ENCODE results near the gene FADD.

Gene FADD

GRCh38 chr11:70240337-70240736, 37.2 kb downstream of the FADD start:
- TF ChIP-seq CREB5 (CRISPR knock-in tag; IDR thresholded peaks at IDR 0.05; ENCODE audit: low read depth) = no peak
- no peak for TF ChIP-seq ZNF8 (CRISPR knock-in tag; IDR thresholded peaks at IDR 0.05)
- TF ChIP-seq ZNF565 (CRISPR knock-in tag; conservative IDR thresholded peaks at IDR 0.05; ENCODE audit: low read depth) = no peak
- no peak for TF ChIP-seq ZC3H10 (CRISPR knock-in tag; IDR thresholded peaks at IDR 0.05)
- no peak for TF ChIP-seq CSRNP3 (CRISPR knock-in tag; IDR thresholded peaks at IDR 0.05)
- TF ChIP-seq SNAI2 (CRISPR knock-in tag; IDR thresholded peaks at IDR 0.05) = no peak
- no peak for TF ChIP-seq ZFP3 (CRISPR knock-in tag; IDR thresholded peaks at IDR 0.05)
- no peak for TF ChIP-seq GLIS3 (CRISPR knock-in tag; IDR thresholded peaks at IDR 0.05)
- TF ChIP-seq BACH2 (CRISPR knock-in tag; IDR thresholded peaks at IDR 0.05; ENCODE audit: borderline replicate concordance) = no peak
- no peak for TF ChIP-seq TOX (CRISPR knock-in tag; IDR thresholded peaks at IDR 0.05; ENCODE audit: borderline replicate concordance)
- TF ChIP-seq ESRRG (CRISPR knock-in tag; IDR thresholded peaks at IDR 0.05) = no peak
- no peak for TF ChIP-seq PATZ1 (CRISPR knock-in tag; IDR thresholded peaks at IDR 0.05; ENCODE audit: borderline replicate concordance)
- no peak for TF ChIP-seq ZNF70 (CRISPR knock-in tag; IDR thresholded peaks at IDR 0.05)
- TF ChIP-seq ARNTL (CRISPR knock-in tag; IDR thresholded peaks at IDR 0.05; ENCODE audit: borderline replicate concordance, low read depth) = no peak
- no peak for TF ChIP-seq TSHZ2 (CRISPR knock-in tag; IDR thresholded peaks at IDR 0.05)
- no peak for TF ChIP-seq POU6F1 (CRISPR knock-in tag; IDR thresholded peaks at IDR 0.05; ENCODE audit: borderline replicate concordance, low read depth)
- no peak for TF ChIP-seq TCF4 (CRISPR knock-in tag; IDR thresholded peaks at IDR 0.05; ENCODE audit: borderline replicate concordance)
- TF ChIP-seq PPARA (CRISPR knock-in tag; IDR thresholded peaks at IDR 0.05; ENCODE audit: borderline replicate concordance) = no peak
- no peak for TF ChIP-seq CSDC2 (CRISPR knock-in tag; IDR thresholded peaks at IDR 0.05)
- no peak; the same call in 2 of the 3 replicates for ATAC-seq

- no peak for ATAC-seq
- no peak for TF ChIP-seq TOX (CRISPR knock-in tag; IDR thresholded peaks at IDR 0.05; ENCODE audit: borderline replicate concordance)
- no peak for TF ChIP-seq ZFP30 (CRISPR knock-in tag; IDR thresholded peaks at IDR 0.05)
- TF ChIP-seq RARB (CRISPR knock-in tag; IDR thresholded peaks at IDR 0.05) = no peak
- TF ChIP-seq ZNF565 (CRISPR knock-in tag; conservative IDR thresholded peaks at IDR 0.05; ENCODE audit: low read depth) = no peak
- no peak for TF ChIP-seq PATZ1 (CRISPR knock-in tag; IDR thresholded peaks at IDR 0.05; ENCODE audit: borderline replicate concordance)
- TF ChIP-seq ISL1 (CRISPR knock-in tag; IDR thresholded peaks at IDR 0.05) = no peak
- no peak for TF ChIP-seq PPARA (CRISPR knock-in tag; IDR thresholded peaks at IDR 0.05; ENCODE audit: borderline replicate concordance)
- no peak for TF ChIP-seq ZC3H10 (CRISPR knock-in tag; IDR thresholded peaks at IDR 0.05)
- no peak for TF ChIP-seq ZNF8 (CRISPR knock-in tag; IDR thresholded peaks at IDR 0.05)
- TF ChIP-seq ESRRG (CRISPR knock-in tag; IDR thresholded peaks at IDR 0.05) = no peak
- TF ChIP-seq ZFP3 (CRISPR knock-in tag; IDR thresholded peaks at IDR 0.05) = no peak
- TF ChIP-seq BACH2 (CRISPR knock-in tag; IDR thresholded peaks at IDR 0.05; ENCODE audit: borderline replicate concordance) = no peak
- TF ChIP-seq OSR1 (CRISPR knock-in tag; IDR thresholded peaks at IDR 0.05) = no peak
These were observed 38.6 kb downstream of the FADD start for GRCh38 chr11:70241709-70242108.
